ENCODE measurements around the gene PPHLN1. TPM values are rescaled to one million over a fixed set of nuclear protein-coding genes. Genes with fewer than 3 reads are reported as not detected.

The PPHLN1 gene
- total RNA-seq, 1 donor from 2014 or later = 41.8 TPM

GRCh38 chr12:42440608-42441007 lies 114.6 kb downstream of the PPHLN1 start:
- H3K27ac ChIP-seq = no peak overlapping the region
- no peaks in the 10 kb centered on the region for H3K9me3 ChIP-seq
- DNase-seq = no peak
- no peaks in the 10 kb centered on the region for H3K27me3 ChIP-seq
- no peak overlapping the region for H3K4me3 ChIP-seq
- no peak for TF ChIP-seq CTCF (IDR thresholded peaks at IDR 0.05)
- ATAC-seq = no peak
- H3K4me1 ChIP-seq = no peaks in the 10 kb centered on the region
- H3K36me3 ChIP-seq = peaks cover 17% of the 10 kb centered on the region
- intact Hi-C loops (cut with DNase I) = no loop called here

- Histone ChIP-seq H3K4me3 (no peak overlapping the region), H3K27ac (no peak overlapping the region), H3K9me3 (no peaks in the 10 kb centered on the region), H3K27me3 (no peaks in the 10 kb centered on the region), H3K4me1 (no peaks in the 10 kb centered on the region), H3K36me3 (peaks cover 27% of the 10 kb centered on the region)
- ATAC-seq = no peak
- intact Hi-C loops (cut with DNase I) = no loop called here
- no peak for DNase-seq
- TF ChIP-seq CTCF (IDR thresholded peaks at IDR 0.05) = no peak
These were observed 116.4 kb downstream of the PPHLN1 start for GRCh38 chr12:42442311-42442759.

GRCh38 chr12:42442888-42443287 lies 116.9 kb downstream of the PPHLN1 start:
- ATAC-seq (no peak), DNase-seq (no peak)
- no peaks in the 10 kb centered on the region for H3K27me3 ChIP-seq
- H3K36me3 ChIP-seq = peaks cover 27% of the 10 kb centered on the region
- intact Hi-C loops (cut with DNase I) = no loop called here
- H3K4me3 ChIP-seq = no peak overlapping the region
- no peak overlapping the region for H3K27ac ChIP-seq
- no peaks in the 10 kb centered on the region for H3K4me1 ChIP-seq
- H3K9me3 ChIP-seq = no peaks in the 10 kb centered on the region
- no peak for TF ChIP-seq CTCF (IDR thresholded peaks at IDR 0.05)

GRCh38 chr12:42444192-42444943 lies 118.4 kb downstream of the PPHLN1 start:
- Histone ChIP-seq H3K4me3 (no peak overlapping the region), H3K9me3 (no peaks in the 10 kb centered on the region), H3K4me1 (no peaks in the 10 kb centered on the region), H3K27me3 (no peaks in the 10 kb centered on the region), H3K27ac (no peak overlapping the region), H3K36me3 (peaks cover 27% of the 10 kb centered on the region)
- TF ChIP-seq CTCF (IDR thresholded peaks at IDR 0.05) = no peak
- intact Hi-C loops (cut with DNase I) = no loop called here
- DNase-seq (no peak), ATAC-seq (no peak)

GRCh38 chr12:42445891-42446290 lies 119.9 kb downstream of the PPHLN1 start:
- intact Hi-C loops (cut with DNase I) = no loop called here
- DNase-seq = no peak
- H3K9me3 ChIP-seq = no peaks in the 10 kb centered on the region
- H3K36me3 ChIP-seq = peaks cover 27% of the 10 kb centered on the region
- TF ChIP-seq CTCF (IDR thresholded peaks at IDR 0.05) = no peak
- no peak for ATAC-seq
- H3K27me3 ChIP-seq = no peaks in the 10 kb centered on the region
- H3K27ac ChIP-seq = no peak overlapping the region
- H3K4me3 ChIP-seq = no peak overlapping the region
- no peaks in the 10 kb centered on the region for H3K4me1 ChIP-seq
